Hippocampal formation (tissue), 2 donors: ENCODE data around the gene NOS2.

Experiments
- DNase-seq, 2 donors: peaks; one replicate each; lab custom pipeline; 2025; lab: John Stamatoyannopoulos, UW

The NOS2 gene

GRCh38 chr17:27819145-27819544 is 18.8 kb upstream of the NOS2 start:
- no peak for DNase-seq

DNA sequence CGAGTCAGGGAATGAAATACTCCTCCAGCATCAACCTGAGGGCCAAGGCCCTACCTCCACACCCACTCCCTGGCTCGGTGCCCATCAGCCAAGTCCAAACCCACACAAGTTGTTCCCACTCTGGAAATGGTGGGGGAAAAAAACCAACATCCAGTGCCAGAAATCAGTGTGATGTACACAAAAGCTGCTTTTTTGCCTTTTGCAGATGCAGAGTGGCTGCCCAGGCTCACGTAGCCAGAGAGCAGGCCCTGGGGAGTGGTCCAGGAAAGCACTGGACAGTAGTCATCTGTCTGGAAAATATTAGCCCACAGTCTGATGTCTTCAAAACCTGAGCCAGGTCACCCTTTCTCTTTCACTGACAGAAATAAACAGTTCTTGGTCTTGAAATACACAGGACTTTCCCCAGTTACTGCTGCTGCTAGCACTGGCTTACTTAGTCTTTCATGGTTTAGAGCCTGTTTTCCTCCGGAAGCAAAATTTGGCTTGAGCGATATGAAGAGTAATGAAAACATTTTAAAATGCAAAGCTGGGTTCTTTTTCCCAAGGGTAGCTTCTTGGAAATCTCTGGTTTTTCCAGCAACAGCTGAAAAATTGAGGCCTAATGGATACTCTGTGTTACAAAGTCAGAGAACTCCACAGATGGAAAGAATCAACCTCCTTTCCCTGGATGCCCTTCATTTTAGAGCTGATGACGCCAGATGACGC is 18.2 kb upstream of the NOS2 start:
- no peak for DNase-seq

- no peak for DNase-seq
Measured at GRCh38 chr17:27817731-27818130, 17.4 kb upstream of the NOS2 start.

DNA sequence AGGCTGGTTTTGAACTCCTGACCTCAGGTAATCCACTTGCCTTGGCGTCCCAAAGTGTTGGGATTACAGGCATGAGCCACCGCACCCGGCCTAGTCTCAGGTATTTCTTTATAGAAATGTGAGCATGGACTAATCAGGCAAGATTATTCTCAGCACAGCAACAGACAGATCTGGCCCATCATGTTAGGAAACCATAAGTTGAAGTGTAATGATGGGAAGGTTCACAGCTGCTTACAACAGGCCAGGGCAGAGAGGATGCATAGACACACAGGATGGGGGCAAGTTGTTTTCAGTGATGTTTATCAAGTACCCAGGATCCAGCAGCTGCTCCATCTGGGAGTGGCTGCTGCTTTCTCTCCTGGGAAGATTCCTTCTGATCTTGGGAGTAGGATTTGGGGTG is 16.6 kb upstream of the NOS2 start:
- no peak for DNase-seq

GRCh38 chr17:27811961-27812360 is 11.6 kb upstream of the NOS2 start:
- no peak for DNase-seq

DNA sequence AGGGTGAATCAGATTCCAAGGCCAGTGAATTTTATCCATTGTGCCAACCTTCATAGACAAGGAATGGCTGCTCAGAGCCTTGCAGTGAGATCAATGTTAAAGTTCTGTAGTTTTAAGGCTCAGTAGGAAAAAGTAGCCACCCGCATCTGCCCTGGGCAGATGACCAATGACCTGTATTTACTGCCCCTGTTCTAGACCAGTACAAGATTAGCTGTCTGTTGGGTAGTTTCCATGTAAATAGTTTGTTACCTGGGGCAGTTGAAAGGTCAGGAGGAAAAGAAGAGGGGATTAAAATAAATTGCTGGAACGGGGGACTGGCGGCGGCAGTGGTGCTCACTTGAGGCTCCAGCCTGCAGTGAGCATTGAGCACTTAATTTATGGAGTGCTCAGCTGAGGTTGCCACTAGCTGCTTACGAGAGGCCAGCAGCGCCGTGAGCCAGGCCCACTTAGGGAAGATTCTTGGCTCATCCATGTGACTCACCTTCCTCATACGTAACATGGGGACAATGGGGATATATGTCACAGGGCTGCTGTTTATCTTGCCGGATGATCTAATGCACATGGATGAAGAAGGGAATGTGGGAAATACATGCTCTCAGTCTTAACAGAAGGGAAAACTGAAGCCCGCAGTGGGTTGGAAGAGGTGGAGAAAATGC is 10.7 kb upstream of the NOS2 start:
- DNase-seq: no peak

DNA sequence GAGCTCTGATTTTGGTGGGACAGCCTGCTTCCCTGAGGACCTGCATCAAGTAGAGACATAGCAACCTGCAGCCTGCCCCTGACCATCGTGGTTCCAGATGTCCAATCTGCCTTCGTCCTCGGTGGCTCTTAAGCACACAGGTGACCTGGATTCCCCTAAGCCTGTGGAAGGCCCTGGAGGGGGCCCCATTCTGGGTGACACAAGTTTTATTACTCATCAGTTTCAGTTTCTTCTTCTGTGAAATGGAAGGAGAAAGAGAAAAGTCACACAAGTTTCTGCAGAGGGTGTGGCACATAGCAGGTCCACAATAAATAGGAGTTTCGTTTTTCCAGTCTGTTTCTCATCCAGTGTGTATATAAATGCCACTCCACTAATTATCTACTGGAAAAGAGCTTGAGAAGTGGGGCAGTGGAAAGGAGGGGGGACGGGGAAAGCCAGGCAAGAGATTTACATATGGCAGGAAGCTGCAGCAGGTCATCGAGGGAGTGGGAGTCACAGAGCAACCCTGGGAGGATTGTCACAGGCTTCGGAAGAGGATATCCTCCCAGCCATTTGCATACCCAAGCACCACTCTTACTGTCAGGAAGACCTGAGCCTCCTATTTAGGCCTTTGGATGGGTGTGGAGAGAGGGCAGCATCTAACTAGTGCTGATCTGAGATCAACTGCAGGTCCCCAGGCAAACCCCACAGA is 10.0 kb upstream of the NOS2 start:
- no peak for DNase-seq

DNA sequence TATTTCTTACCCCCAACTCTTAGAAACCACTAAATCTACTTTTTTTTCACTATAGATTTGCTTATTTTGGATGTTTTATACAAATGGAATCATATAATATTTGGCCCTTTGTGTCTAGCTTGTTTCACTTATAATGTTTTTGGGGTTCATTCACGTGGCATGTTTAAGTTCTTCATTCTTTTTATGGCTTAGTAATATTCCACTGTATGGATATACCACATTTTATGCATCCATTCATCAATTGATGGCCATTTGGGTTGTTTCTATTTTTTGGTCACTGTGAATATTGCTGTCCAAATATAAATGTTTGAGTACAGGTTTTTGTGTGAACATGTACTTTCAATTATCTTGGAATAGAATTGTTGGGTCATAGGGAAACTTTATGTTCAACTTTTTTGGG is 9.2 kb upstream of the NOS2 start:
- no peak for DNase-seq

GRCh38 chr17:27808628-27809027 is 8.3 kb upstream of the NOS2 start:
- DNase-seq: no peak

DNA sequence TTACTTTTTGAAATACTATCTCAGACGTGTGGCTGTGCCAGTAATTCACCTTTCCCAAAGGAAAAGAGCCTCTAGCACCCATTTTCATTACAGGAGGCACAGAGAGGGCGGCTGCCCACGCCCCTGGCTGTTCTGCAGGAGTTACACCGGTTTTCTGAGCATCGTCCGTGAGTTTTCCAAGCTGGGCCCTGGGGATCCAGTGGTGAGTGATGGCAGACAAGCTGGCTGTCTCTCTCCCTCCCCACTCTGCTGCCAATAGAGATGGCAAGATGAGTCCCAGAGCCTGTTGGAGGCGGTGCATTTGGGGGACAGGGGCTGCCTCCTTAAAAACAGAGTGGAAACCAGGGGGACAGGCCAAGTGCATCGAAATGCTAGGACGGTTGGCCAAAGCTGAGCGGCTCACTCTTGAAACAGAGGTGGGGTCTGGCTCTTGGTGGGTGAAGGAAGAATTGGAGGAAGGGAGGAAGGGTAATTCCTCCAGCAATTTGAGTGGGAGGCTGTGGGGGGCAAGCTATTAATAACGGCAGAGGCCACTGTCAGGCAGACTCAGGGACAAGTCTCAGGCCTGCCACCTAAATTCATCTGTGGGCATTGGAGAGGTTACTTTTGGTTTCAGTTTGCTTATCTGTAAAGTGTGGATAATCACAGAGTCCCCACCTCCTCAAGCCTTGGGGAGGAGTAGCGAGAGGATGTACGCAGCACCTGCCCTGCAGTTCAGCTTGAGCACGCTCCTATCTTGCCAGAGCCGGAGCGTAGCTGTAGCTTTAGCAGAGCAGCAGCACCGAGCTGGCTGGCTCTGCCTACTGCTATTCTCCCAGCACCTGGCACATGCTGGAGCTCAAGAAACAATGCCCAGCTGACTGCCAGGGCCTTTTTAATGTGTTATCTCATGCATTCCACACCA is 7.5 kb upstream of the NOS2 start:
- peak in 1 of 2 donors; percentile 15 for DNase-seq

DNA sequence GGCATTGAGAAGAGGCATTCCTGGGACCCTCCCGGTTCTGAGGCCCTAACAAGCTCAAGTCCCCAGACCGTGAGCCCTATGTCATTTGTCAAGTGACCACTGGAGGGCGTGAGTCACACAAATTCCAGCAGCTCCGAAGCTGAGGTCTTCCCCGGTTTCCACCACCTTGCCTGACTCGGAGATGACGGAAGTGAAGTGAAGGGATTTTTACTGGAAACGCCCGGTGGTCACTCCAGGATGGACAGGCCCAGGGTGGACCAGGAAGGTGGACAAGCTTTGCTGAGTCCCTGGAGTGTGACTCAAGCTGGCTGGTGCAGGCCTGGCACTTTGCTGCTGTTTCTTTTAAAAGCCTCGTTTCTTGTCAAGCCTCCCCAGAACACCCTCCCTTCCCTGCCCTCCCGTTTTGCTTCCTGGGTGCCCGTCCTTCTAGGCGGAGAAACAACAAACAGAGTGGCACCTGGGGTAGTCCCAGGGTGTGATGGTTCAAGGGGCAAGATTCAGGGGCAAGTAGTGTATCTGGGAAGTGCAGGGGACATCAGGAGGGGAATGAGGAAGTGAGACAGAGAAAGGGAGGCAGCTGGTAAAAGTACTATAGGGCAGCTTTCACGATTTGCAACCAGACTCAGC is 5.3 kb upstream of the NOS2 start:
- peak; percentile 46 to 68 for DNase-seq

- no peak for DNase-seq
Measured at GRCh38 chr17:27804113-27804512, 3.8 kb upstream of the NOS2 start.

GRCh38 chr17:27802962-27803680 is 2.8 kb upstream of the NOS2 start:
- DNase-seq: no peak

GRCh38 chr17:27802033-27802432 is 1.7 kb upstream of the NOS2 start:
- no peak for DNase-seq

DNA sequence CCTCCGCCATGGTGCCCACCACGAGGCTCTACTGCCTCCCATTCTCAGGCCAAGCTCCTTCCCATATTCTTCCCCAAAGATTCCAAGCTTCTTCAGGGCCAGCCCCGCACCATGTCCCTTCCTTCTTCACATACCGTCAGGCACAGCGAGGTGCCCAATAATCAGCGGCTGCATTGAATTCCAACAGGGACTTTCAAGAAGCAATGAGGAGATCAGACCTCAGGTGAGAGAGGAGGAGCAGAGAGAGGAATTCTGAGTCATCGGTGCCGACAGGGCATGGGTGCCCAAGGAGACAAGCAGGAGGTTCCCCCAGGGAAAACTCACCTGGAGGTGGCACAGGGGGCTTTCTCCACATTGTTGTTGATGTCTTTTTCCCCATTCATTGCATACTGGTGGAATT is 2.0 kb downstream of the NOS2 start:
- no peak for DNase-seq

- no peak for DNase-seq
Measured at GRCh38 chr17:27797390-27798091, 2.8 kb downstream of the NOS2 start.

DNA sequence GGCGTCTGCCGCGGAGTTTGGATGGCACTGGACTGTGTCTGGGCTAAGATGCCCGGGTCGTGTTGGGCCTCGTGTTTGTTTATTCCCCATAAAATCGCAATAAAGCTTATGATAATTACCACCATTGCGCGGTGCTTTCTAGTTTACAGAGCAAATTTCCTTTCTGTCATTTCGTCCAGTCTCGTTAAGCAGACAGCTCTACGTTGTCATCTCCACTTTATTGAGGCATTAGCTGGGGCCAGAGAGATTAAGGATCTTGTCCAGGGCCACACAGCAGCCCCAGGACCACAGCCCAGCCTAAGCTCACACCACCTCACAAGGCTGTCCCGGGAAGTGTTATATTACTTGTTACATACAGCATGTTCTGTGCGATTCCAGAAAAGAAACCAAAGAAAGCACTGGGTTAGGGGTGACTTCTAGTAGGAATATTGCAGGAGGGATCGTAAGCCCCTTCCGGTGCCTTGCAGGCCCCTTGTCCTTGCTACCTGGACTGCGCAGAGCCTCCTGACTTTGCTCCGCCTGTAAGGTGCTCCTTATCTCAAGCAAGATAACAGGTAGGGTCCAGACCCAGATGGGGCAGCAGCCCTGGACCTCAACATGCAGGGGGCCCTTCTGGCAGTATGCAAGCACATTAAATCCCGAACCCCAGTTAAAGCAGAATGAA is 6.3 kb downstream of the NOS2 start:
- DNase-seq: no peak

DNA sequence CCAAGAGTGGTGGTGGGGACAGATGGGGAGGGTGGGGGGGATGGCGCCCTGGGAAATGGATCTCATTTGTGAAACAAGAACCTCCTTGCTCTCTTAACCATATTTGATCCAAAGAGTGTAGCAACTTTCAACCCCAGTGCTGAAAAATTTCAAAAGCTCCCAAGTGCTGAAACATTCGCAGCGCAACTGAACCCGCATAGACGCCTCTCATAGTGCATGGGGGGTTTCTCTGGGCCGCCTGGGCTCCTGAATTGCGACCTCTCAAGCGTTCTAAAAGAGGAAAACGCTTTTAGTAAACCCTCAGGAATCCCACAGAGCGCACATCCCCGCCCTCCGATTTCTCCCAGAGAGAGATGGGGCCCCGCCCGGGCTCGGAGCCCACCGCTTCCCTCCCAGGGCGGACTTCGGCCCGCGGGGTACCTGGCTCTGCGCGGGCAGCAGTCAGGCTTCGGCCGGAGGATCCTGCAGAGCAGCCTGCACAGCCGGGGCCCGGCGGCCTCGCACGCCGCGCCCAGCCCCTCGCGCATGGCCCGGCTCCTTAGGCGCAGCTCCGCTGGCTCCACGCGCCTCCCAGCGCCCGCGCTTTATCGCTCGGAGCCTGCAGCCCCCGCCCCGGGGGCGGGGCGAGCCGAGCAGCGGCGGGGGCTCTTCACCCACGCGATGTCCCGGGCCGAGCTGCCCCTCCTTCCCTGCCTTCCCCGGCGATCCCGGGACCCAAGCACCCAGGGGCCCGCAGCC is 7.0 kb downstream of the NOS2 start:
- DNase-seq: no peak

DNA sequence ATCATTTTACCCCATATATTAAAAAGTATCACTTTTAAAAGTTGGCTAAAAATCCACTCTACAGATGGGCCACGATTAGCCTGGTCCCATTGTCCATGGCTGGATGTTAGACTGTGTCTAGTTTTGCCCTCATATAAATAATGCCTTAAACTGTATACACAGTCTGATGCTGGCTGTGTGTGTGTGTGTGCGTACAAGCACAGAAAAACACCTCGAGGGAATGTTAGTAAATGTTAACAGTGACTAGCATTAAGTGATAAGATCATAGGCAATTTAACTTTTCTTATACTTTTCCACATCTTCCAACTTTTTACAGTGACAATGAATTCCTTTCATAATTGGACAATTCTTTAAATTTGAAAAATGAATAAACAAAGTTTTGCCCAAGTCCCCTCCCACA is 8.2 kb downstream of the NOS2 start:
- DNase-seq: no peak
